ENCODE results near the gene RFTN1. TPM values are rescaled to one million over a fixed set of nuclear protein-coding genes. Genes with fewer than 3 reads are reported as not detected.

Gene RFTN1
- total and polyA plus RNA-seq, 4 donors: 4.4 to 20.4 (median 11.9) TPM

- H3K9ac ChIP-seq (ENCODE audit: low read depth in 1 of 2, low read length in 2 of 2): no peak overlapping the region
- no peak for DNase-seq (ENCODE audit: low spot score)
- H3K4me3 ChIP-seq (ENCODE audit: low read depth in 1 of 3, low read length in 3 of 3): no peak overlapping the region
- no peaks in the 10 kb centered on the region for H3K27me3 ChIP-seq (ENCODE audit: control insufficient read depth in 4 of 4, insufficient read depth in 4 of 4, low read length in 3 of 4)
- H3K36me3 ChIP-seq (ENCODE audit: control insufficient read depth in 4 of 4, insufficient read depth in 3 of 4, low read depth in 1 of 4, low read length in 3 of 4): peaks cover 0 to 26% (median 10%) of the 10 kb centered on the region in 4 donors
- peak overlapping the region; percentile 70 to 87 for H3K27ac ChIP-seq (ENCODE audit: low read depth in 1 of 2, low read length in 2 of 2)
- H3K4me1 ChIP-seq (ENCODE audit: control insufficient read depth in 4 of 4, insufficient read depth in 4 of 4, low read length in 3 of 4): peaks cover 16 to 53% (median 27%) of the 10 kb centered on the region in 4 donors
- 95% methylated on average over 4 of the region's 4 CpGs for WGBS
- no peaks in the 10 kb centered on the region for H3K9me3 ChIP-seq (ENCODE audit: control insufficient read depth in 4 of 4, low read length in 3 of 4)
- no peak for TF ChIP-seq FOXA2 (IDR thresholded peaks at IDR 0.05)
- TF ChIP-seq RXRA (IDR thresholded peaks at IDR 0.05): no peak
- no peak for TF ChIP-seq NR2F2 (IDR thresholded peaks at IDR 0.05)
- TF ChIP-seq SP1 (IDR thresholded peaks at IDR 0.05): no peak
- TF ChIP-seq GABPA (IDR thresholded peaks at IDR 0.05 in 1 of 2, conservative IDR thresholded peaks at IDR 0.05 in 1 of 2): no peak
- no peak for TF ChIP-seq ATF3 (IDR thresholded peaks at IDR 0.05)
- TF ChIP-seq ZBTB33 (IDR thresholded peaks at IDR 0.05): no peak
- no peak for TF ChIP-seq EGR1 (IDR thresholded peaks at IDR 0.05; ENCODE audit: low read depth in 2 of 2)
- no peak for TF ChIP-seq HNF4G (IDR thresholded peaks at IDR 0.05)
- no peak for TF ChIP-seq CTCF (IDR thresholded peaks at IDR 0.05; ENCODE audit: low read depth, low read length, missing input control)
- TF ChIP-seq REST (IDR thresholded peaks at IDR 0.05): no peak
- no peak for TF ChIP-seq MAX (IDR thresholded peaks at IDR 0.05)
- no peak for TF ChIP-seq YY1 (IDR thresholded peaks at IDR 0.05)
Observed at GRCh38 chr3:16325850-16326249, 187.6 kb downstream of the RFTN1 start.

GRCh38 chr3:16323737-16324136, 189.8 kb downstream of the RFTN1 start:
- 96% methylated on average over 4 of the region's 4 CpGs for WGBS
- peaks cover 12 to 33% (median 16%) of the 10 kb centered on the region in 4 donors for H3K4me1 ChIP-seq (ENCODE audit: control insufficient read depth in 4 of 4, insufficient read depth in 4 of 4, low read length in 3 of 4)
- TF ChIP-seq ZBTB33 (IDR thresholded peaks at IDR 0.05): no peak
- no peak for TF ChIP-seq RAD21 (IDR thresholded peaks at IDR 0.05)
- no peak for TF ChIP-seq ATF3 (IDR thresholded peaks at IDR 0.05)
- no peak for TF ChIP-seq SP1 (IDR thresholded peaks at IDR 0.05)
- TF ChIP-seq MAX (IDR thresholded peaks at IDR 0.05): no peak
- TF ChIP-seq HNF4G (IDR thresholded peaks at IDR 0.05): no peak
- TF ChIP-seq TAF1 (conservative IDR thresholded peaks at IDR 0.05): no peak
- TF ChIP-seq HNF4A (conservative IDR thresholded peaks at IDR 0.05): no peak
- no peak for TF ChIP-seq RXRA (IDR thresholded peaks at IDR 0.05)
- no peak for DNase-seq (ENCODE audit: low spot score)
- no peak overlapping the region for H3K4me3 ChIP-seq (ENCODE audit: low read depth in 1 of 3, low read length in 3 of 3)
- peak overlapping the region; percentile 39 to 43 for H3K27ac ChIP-seq (ENCODE audit: low read depth in 1 of 2, low read length in 2 of 2)
- H3K27me3 ChIP-seq (ENCODE audit: control insufficient read depth in 4 of 4, insufficient read depth in 4 of 4, low read length in 3 of 4): no peaks in the 10 kb centered on the region
- no peaks in the 10 kb centered on the region for H3K9me3 ChIP-seq (ENCODE audit: control insufficient read depth in 4 of 4, low read length in 3 of 4)
- H3K36me3 ChIP-seq (ENCODE audit: control insufficient read depth in 4 of 4, insufficient read depth in 3 of 4, low read depth in 1 of 4, low read length in 3 of 4): peaks cover 2 to 33% (median 12%) of the 10 kb centered on the region in 4 donors
- no peak overlapping the region for H3K9ac ChIP-seq (ENCODE audit: low read depth in 1 of 2, low read length in 2 of 2)

All from liver (tissue), 9 donors.